ENCODE results near the gene LEMD2.

Gene LEMD2

GRCh38 chr6:33757906-33758305 is 31.0 kb downstream of the LEMD2 start:
- H3K4me3 ChIP-seq (ENCODE audit: low read depth, low read length): no peak overlapping the region
- no peak for TF ChIP-seq CTCF (IDR thresholded peaks at IDR 0.05; ENCODE audit: control insufficient read depth, extremely low read depth, insufficient read depth)
- no peak for DNase-seq (ENCODE audit: low read depth)

- DNase-seq (ENCODE audit: low read depth): no peak
- no peak for TF ChIP-seq CTCF (IDR thresholded peaks at IDR 0.05; ENCODE audit: control insufficient read depth, extremely low read depth, insufficient read depth)
- no peak overlapping the region for H3K4me3 ChIP-seq (ENCODE audit: low read depth, low read length)
Observed at GRCh38 chr6:33757113-33757512, 31.8 kb downstream of the LEMD2 start.

GRCh38 chr6:33756211-33756954 is 32.5 kb downstream of the LEMD2 start:
- DNase-seq (ENCODE audit: low read depth): no peak
- no peak overlapping the region for H3K4me3 ChIP-seq (ENCODE audit: low read depth, low read length)
- TF ChIP-seq CTCF (IDR thresholded peaks at IDR 0.05; ENCODE audit: control insufficient read depth, extremely low read depth, insufficient read depth): no peak

- H3K4me3 ChIP-seq (ENCODE audit: low read depth, low read length): no peak overlapping the region
- no peak for DNase-seq (ENCODE audit: low read depth)
- TF ChIP-seq CTCF (IDR thresholded peaks at IDR 0.05; ENCODE audit: control insufficient read depth, extremely low read depth, insufficient read depth): no peak
Observed at GRCh38 chr6:33755070-33755869, 33.7 kb downstream of the LEMD2 start.

GRCh38 chr6:33754222-33754621 is 34.7 kb downstream of the LEMD2 start:
- no peak for DNase-seq (ENCODE audit: low read depth)
- no peak for TF ChIP-seq CTCF (IDR thresholded peaks at IDR 0.05; ENCODE audit: control insufficient read depth, extremely low read depth, insufficient read depth)

GRCh38 chr6:33752646-33753015 is 36.3 kb downstream of the LEMD2 start:
- no peak for DNase-seq (ENCODE audit: low read depth)
- TF ChIP-seq CTCF (IDR thresholded peaks at IDR 0.05; ENCODE audit: control insufficient read depth, extremely low read depth, insufficient read depth): no peak
- no peak overlapping the region for H3K4me3 ChIP-seq (ENCODE audit: low read depth, low read length)

More at GRCh38 chr6:33754222-33754621, 34.7 kb downstream of the LEMD2 start:
- H3K4me3 ChIP-seq (ENCODE audit: low read depth, low read length): no peak overlapping the region

All from LNCaP clone FGC (cell line).